Putamen (tissue), 1 donor: Measurements from ENCODE around the gene ITPKB.
"Not testable (repeated sequence)": the region's sequence is repeated elsewhere in the genome, so short reads cannot be mapped to it uniquely, and the experiment has no call there.

Experiments
- DNase-seq: peaks from one replicate; pipeline ENCODE4 v3.0.0-alpha.2; 2016; ENCODE audit warnings: low spot score

The ITPKB gene

DNA sequence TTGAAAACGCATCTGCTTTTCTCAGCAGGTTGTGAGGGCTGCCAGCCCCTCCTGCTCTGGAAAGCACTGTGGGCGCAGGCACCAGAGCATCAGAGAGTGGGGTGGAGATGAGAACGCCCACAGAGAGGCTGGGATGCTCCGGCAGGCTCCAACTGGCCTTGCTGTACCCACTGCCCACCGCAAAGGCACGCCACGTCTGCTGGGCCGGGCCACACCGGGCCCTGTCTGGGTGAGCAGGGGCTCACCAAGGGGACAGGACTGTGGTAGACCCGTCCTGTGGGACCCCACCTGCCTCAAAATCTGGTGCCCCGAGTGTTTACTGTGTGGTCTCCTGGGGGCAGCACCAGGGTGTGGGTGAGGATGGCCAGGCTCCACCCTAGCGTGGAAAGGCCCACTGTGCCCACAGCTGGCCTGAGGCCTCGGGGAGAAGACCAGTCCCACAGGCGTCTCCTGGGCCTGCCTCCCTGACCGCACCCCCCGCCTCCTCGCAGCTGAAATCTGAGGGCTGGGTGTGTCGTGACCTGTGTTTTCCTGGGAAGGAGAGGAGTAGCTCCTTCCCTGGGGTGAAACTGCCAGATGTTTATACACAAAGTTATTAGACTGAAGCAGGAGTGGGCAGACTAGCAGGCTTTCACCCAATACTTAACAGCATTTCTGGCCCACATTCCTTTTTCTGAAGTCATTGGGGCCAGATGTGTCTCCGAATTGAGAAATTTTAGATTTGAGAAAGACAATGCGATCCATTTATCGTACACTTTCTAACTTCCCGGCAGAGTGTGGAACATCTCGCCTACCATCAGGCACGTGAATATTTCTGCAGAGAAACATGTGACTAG, 136.7 kb downstream of the ITPKB start:
- DNase-seq: no peak

DNA sequence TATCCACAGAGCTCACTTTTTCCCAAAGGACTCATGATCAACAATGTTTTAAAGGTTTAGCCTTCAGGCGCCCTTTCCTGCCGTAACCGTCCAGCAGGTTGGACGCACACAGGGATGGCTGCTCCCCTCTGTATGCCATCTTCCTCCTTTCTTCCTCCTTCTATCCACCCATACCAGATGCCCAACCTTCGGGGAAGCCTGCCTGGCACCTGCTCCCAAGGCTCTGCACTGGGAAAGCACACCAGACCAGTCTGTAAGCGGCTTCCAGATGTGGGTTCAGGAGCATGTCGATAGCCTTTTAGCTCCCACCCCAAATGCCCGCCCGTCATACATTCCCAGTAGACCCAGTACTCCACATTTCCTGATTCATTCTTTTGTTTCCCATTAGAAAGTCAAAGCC, 137.6 kb downstream of the ITPKB start:
- DNase-seq: no peak

DNA sequence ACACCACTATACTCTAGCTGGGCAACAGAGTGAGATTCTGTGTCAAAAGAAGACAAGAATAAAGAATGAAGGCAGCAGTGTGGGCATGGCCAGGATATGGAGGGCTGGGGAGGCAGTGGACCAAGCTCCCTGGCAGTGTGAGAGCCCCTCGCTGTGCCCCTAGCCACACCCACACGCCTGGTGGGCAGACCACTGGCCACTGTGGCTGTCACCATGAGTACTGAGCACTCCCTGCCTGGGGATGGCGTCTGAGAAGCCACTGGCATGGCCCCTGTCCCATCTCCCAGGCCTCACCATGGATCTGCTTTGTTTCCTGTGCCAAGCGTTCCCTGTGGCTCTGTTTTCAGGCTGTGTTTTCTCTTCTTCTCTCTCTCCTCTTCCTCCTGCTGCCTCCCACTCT, 138.8 kb downstream of the ITPKB start:
- DNase-seq: no peak

DNA sequence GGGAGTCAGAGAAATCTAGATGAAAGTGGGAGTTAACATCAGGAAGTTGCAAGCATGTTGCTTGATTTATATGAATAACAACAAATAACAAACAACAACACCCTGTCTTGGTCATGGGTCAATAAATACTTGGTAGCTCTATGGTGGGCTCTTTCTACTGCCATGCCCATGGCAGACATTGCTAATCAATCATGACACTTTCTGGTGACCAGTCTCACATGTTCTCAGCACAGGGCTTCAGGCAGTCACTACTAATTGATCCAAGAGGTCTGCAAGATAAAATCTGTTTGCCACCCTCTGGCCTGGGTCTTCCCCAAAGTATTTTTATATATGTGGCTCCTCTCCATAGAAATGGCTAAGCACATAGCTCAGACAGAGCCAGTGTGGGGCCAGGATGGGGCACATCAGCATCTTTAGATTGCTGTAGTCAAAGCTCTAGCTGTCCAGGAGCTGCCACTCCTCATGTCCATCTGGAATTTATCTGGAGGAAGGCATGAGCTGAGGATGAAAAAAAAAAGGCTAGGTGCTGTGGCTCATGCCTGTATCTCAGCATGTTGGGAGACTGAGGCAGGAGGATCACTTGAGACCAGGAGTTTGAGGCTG, 139.3 kb downstream of the ITPKB start:
- DNase-seq: no peak

DNA sequence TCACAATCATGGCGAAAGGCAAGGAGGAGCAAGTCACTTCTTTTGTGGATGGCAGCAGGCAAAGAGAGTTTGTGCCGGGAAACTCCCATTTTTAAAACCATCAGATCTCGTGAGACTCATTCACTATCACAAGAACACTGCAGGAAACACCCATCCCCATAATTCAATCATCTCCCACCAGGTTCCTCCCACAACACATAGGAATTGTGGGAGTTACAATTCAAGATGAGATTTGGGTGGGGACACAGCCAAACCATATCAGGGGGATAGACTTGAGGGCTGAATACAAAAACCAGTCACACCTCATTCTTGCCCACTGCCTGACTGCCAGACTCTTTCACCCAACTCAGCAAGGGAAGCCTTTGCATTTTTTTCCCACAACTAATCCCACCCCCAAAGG, 140.1 kb downstream of the ITPKB start:
- not testable (repeated sequence) for DNase-seq

DNA sequence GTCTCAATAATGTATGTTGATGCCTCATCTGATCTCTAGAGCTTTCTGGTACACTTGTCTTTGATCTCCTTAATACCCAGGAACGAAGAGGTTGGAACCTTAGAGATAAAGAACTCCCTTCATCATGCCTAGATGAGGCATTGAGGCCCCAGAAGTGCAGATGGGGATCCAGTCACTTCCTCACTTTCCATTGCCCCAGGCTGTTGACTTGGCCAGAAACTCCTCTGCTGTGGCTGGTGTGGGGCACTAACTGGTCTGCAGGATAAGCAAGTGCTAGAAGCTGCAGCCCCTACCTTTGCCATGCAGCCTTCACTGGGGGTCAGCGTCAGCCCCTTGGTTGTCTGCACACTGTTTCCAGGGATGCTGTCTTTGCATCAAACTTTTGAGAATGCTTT, 140.6 kb downstream of the ITPKB start:
- DNase-seq: no peak

DNA sequence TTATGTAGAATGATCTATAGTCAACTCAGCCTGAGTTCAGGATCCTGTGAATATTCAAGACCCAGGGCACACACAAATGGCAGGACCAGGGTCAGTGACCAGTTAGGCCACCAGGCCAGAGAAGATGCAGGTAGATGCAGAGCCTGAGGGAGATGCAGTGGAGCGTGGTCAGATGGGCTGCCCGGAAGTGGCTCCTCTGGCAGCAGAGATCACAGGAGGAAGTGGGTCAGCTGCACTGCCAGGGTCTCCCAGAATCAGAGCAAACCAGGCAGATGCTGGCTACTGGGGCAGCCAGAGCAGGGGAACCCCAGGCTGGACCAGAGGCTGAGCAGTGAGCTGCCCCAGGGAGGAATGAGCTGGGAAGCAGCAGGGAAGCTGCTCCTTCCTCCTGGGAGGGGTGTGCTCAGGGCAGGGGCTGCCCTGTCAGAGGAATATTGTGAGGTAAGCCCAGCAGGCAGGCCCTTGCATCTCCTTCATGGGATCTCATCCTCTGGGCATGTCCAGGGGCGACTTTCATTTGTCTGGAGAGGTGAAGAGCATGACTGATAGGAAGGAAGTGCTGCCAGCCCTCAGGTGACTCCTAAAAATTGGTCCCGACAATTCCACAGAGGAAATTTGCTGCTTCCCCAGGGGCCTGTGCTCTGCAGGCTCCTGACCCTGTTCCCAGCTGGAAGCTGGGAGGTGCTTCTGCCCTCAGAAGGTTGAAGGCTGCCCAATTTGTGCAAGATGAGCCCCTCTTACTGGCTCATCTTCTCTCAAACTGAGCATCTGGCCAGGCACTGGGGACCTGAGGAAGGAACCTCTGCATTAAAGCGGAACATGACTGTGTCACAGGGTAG, 141.2 kb downstream of the ITPKB start:
- no peak for DNase-seq

DNA sequence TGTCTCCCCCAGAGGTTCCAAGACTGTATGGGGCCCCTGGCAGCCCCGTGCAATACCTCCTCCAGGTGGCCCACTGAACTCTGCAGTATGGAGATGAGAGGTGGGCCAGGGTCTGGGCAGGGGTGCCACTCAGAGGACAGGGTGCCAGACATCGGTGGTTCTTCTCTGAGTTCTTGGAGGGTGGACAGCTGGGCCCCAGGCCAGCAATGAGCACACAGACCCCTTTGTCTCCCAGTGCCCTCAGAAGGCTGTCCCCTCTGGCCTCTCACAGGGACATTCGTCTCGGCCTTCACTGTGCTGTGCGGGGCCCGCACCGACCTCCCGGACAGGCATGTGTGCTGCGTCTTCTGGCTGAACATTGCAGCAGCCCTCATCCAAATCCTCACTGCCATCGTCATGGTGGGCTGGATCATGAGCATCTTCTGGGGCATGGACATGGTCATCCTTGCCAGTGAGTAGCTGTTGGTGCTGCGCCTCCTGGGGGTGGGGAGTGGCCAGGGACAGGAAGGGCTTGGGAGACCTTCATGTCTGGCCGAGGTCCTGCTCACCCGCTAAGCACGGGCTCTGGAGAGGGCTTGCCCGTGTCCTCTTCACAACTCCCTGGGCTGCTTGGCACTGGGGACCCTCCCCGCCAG, 142.4 kb downstream of the ITPKB start:
- no peak for DNase-seq

DNA sequence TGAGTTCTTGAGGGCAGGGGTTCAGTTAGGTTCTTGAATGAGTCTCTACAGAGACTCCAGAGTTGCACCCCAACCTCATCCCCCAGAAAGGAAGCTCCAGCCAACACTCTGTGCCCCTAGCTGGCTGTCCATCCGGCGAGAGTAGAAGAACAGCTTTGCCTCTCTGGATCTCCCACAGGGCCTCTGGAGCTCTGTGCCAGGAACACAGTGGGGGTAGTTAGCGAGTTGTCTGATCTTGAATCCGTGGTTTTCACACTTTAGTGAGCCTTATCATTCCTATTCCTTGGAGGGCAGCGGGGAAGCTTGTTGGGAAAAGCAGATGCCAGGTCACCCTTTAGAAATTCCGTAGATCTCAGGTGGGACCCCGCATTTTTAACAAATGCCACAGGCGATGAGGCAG, 145.5 kb downstream of the ITPKB start:
- no peak for DNase-seq

DNA sequence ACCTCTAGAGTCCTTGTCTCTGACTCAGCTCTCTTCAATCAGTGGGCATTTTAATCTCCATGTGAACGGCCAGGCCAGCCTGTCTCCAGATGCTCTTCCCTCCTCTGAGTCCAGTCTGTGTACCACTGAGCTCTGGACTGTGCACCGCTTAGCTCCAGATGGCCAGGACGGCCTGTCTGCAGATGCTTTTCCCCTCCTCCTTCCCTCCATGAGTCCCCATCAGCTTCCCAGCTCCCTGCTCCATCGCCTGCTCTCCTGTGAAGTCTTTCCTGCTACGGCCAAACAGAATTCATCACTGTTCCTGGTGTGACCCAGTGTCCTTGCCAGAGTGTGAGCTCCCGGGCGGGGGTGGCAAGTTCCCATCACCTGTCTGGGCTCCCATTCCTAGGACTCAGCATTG, 148.5 kb downstream of the ITPKB start:
- no peak for DNase-seq

DNA sequence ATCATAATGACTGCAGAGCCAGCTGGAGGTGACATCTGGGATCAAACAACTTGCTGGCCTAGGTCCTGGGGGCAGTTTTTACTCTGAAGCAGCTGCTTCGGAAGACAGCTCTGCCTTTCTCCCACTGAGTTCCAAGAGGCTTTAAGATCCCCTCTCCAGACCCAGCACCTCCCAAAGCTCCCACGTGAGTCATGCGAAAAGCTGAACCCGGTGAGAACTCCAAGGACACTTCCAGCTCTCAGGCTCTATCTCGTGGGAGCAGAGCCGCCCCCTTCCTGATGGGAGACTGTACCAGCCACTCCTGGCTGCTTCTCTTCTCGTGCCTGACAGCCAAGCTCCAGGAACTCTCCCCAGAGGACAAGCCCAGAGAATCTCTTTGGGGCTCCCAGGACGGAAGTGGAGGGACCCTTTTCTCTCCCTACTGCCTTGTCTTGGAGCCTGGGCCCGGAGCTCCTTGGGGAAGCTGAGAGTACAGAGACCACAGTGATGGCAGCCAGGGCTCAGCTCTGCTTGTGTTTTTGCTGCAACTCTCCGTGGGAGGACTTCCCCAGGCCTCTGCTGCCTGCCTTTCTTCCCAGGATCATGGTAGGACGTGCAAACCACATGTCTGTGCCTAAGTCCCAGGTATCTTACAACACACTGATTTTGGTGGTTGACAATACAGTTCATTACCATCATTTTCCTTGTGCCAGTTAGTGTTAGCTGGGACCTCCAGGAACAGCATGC, 149.9 kb downstream of the ITPKB start:
- no peak for DNase-seq

DNA sequence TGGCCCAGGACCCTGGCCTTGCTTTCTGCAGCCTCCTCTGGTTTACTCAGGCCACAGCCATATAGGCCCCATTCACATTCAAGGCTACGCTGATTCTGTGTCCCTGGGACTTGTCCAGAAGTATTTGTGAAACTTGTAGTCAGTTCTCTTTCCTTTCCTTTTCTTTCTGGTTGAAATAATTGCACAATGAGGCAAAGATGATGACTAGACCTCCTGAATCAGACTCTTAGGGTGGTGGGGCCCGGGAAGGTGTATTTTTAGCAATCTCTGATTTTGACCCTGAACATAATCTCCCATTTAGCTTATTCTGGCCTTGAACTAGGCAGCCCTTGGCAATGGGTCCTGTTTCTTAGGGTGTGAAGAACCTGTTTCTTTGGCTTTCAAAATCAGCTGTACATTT, 150.6 kb downstream of the ITPKB start:
- DNase-seq: no peak

DNA sequence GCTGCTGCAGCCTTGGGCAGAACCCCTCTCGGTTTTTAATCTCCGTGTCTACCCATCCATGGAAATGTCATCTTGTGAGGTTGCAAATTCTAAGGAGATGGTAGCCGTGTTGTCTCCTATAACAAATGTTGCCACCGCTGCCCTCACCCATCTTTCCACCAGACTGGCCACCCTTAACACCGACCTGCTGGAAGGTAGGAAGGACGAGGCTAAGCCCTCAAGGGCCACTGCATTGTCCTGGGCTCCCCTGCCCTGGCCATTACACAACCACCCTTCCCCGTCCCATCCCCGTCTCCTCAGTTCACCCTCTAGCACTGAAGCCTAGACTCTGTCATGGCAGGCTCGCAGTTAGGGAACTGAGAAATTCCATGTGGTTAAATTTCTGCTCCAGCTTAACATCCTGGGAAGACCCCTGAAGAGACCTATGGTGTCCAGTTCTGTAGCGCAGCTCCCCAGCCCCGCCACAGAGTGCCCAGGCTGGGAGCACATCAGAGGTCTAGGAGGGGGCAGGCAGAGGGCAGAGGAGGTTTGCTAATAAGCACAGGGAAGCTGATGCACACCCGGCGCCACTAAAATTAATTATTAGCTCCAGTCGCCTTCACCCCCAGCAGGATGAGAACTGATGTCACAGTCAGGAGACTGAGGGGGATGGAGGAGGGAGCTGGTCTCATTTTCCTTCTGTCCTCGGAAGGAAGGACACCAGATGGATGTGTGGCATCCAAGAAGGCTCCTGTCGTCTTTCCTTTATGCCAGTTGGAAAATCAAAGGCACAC, 152.2 kb downstream of the ITPKB start:
- no peak for DNase-seq

DNA sequence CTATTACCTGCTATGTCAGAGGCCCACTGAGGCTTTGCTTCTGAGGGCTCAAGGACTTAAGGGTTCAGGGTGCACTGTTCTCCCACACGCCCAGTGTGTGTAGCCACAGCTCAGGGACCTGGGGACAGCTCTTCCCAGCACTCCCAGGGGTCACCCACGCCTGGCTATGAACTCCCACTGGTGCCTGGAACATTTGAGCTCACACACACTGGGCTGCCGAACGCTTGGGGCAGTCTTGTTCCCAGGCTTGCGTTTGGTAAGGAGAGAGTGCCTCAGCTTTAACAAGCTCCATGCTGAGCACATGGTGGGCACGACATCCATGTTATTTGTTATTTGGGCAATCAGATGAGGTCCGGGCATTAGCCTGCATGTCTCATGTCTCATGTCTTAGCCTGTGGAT, 153.0 kb downstream of the ITPKB start:
- DNase-seq: no peak

DNA sequence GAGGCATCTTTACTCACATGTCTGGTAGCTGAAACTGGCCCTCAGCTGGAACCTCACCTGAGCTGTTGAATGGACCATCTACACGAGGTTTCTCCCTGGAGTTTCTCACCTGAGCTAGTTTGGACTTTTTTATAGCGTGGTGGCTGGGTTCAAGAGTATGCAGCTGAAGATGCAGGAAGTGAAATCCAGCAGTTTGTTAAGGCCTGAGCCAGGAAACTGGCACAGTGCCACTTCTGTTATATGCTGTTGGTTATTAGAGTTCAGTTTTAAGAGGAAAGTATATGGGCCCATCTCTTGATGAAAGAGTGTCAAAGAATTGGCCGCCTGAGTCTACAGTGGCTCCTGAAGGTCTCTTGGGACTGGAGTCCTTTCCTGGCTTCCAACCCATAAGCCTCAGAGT, 154.9 kb downstream of the ITPKB start:
- DNase-seq: no peak

DNA sequence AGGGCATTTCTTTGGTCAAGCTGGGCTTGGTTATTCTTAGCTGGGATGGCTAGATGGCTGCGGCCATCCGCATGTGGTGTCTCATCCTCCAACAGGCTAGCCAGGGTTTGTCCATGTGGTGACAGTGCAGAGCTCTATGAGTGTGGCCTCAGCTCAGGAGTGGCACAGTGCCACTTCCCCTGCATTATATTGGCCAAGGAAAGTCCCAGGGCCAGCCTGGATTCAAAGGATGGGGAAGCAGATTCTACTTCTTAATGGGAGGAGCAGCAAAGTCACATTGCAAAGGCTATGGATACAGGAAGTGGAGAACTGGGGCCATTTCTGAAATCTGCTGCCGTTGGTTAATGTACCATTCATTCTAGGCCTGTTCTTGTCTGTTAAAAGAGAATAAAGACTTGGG, 156.1 kb downstream of the ITPKB start:
- DNase-seq: no peak
